K562 (cell line): ENCODE results near the gene POLK.

Source experiments
- BMI1 ChIP-seq: fragments of 150-350 bp; IDR thresholded peaks from 2 replicates; pipeline ENCODE4 v1.6.1; 2014; ENCODE audit warnings: low read length
- ETV6 ChIP-seq, 3 experiments: fragments of 150-350 bp in 1 of 3; sonication (generic) in 1 of 3; formaldehyde crosslinking in 1 of 3; IDR thresholded peaks; 2 replicates each; pipeline versions ENCODE4 v1.6.1 to v1.8.0; 2014 to 2022; ENCODE audit warnings: borderline replicate concordance in 2 of 3, low read depth in 2 of 3, antibody characterized with exemption in 1 of 3, low read length in 1 of 3, mild to moderate bottlenecking in 1 of 3, missing genetic modification reagents in 1 of 3
- FOSL1 ChIP-seq: fragments of 200-800 bp; sonication (Bioruptor generic); conservative IDR thresholded peaks from 2 replicates; pipeline ENCODE4 v1.6.1; 2016; ENCODE audit warnings: missing genetic modification characterization, missing compliant biosample characterization
- FOXJ3 ChIP-seq: sonication (generic); formaldehyde crosslinking; IDR thresholded peaks from 2 replicates; pipeline ENCODE4 v1.4.0; 2020; ENCODE audit warnings: mild to moderate bottlenecking, missing genetic modification reagents
- MAFF ChIP-seq: IDR thresholded peaks from 2 replicates; pipeline ENCODE4 v1.6.1; 2012; ENCODE audit warnings: low read length, improper control_type of control experiment
- NFE2L1 ChIP-seq: fragments of 450-650 bp; IDR thresholded peaks from 2 replicates; pipeline ENCODE4 v1.6.1; 2016; ENCODE audit warnings: missing genetic modification characterization, low read depth, mild to moderate bottlenecking, missing compliant biosample characterization, moderate library complexity, borderline replicate concordance
- NR2C2 ChIP-seq, 2 experiments: fragments of 200-800 bp in 1 of 2; sonication (Bioruptor generic) in 1 of 2; sonication (generic) in 1 of 2; formaldehyde crosslinking in 1 of 2; IDR thresholded peaks; 2 replicates each; pipeline versions ENCODE4 v1.6.1 to v1.8.0; 2016 to 2022; ENCODE audit warnings: mild to moderate bottlenecking in 1 of 2, missing compliant biosample characterization in 1 of 2, missing genetic modification characterization in 1 of 2, missing genetic modification reagents in 1 of 2
- SP1 ChIP-seq: sonication (generic); formaldehyde crosslinking; IDR thresholded peaks from 2 replicates; pipeline ENCODE4 v1.8.1; 2022; ENCODE audit warnings: mild to moderate bottlenecking, missing genetic modification reagents
- TEAD4 ChIP-seq, 2 experiments: sonication (generic) in 1 of 2; formaldehyde crosslinking in 1 of 2; IDR thresholded peaks; 2 replicates each; pipeline versions ENCODE4 v1.6.1 to v1.8.0; 2012 to 2022; ENCODE audit warnings: borderline replicate concordance in 1 of 2, inconsistent platforms in 1 of 2, low read length in 1 of 2, mild to moderate bottlenecking in 1 of 2, missing genetic modification reagents in 1 of 2
- ZNF274 ChIP-seq: IDR thresholded peaks from 2 replicates; pipeline ENCODE4 v1.6.1; 2011; ENCODE audit warnings: low read depth, mild to moderate bottlenecking, low read length, moderate library complexity, borderline replicate concordance
- TF ChIP-seq, protein P1 (sequence below), 2 experiments: fragments of 450-650 bp; IDR thresholded peaks; 2 replicates each; pipeline ENCODE4 v1.6.1; 2016

DNA sequence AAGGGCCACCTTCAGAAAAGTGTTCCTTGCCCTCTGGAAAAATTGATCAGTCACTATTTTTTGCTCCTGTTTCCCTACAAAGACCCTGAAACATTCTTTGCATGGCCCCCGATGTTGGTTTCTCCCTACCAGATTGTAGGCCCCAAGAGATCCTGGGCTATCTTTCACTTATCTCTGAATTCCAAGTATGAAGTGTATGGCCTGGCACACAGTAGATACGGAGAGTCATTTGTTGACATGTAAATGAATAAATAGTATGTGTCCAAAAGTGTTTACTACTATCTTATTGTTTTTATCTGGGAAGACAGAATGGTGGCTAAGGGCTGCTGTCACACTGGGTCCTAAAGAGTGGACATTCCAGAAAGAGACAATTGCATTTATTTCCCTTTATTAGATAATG is 92.1 kb downstream of the POLK start:
- TF ChIP-seq FOSL1 (tag) (no peak), ZNF274 (no peak), TEAD4 (IDR thresholded peaks at IDR 0.05; ENCODE audit: low read length) (no peak), TEAD4 (CRISPR knock-in tag; IDR thresholded peaks at IDR 0.05; ENCODE audit: borderline replicate concordance) (no peak), BMI1 (no peak), NFE2L1 (no peak), SP1 (CRISPR knock-in tag) (no peak), ETV6 (IDR thresholded peaks at IDR 0.05; ENCODE audit: borderline replicate concordance in 1 of 2, low read depth in 2 of 2, low read length in 1 of 2) (no peak), ETV6 (CRISPR knock-in tag; IDR thresholded peaks at IDR 0.05; ENCODE audit: borderline replicate concordance) (no peak), NR2C2 (CRISPR knock-in tag; IDR thresholded peaks at IDR 0.05) (no peak), NR2C2 (tag; IDR thresholded peaks at IDR 0.05) (no peak), MAFF (no peak), FOXJ3 (CRISPR knock-in tag) (no peak)
- TF ChIP-seq, protein P1, sequence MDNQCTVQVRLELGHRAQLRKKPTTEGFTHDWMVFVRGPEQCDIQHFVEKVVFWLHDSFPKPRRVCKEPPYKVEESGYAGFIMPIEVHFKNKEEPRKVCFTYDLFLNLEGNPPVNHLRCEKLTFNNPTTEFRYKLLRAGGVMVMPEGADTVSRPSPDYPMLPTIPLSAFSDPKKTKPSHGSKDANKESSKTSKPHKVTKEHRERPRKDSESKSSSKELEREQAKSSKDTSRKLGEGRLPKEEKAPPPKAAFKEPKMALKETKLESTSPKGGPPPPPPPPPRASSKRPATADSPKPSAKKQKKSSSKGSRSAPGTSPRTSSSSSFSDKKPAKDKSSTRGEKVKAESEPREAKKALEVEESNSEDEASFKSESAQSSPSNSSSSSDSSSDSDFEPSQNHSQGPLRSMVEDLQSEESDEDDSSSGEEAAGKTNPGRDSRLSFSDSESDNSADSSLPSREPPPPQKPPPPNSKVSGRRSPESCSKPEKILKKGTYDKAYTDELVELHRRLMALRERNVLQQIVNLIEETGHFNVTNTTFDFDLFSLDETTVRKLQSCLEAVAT (IDR thresholded peaks at IDR 0.05) = no peak
